ENCODE measurements around the gene MTM1. TPM values are rescaled to one million over a fixed set of nuclear protein-coding genes. Genes with fewer than 3 reads are reported as not detected.
A peak's percentile ranks its signal among the peaks of the same experiment; 100 is the strongest.

MTM1 gene
- total RNA-seq, 4 donors from 2014 or later, result 16.3 to 50.0 (median 22.8) TPM

DNA sequence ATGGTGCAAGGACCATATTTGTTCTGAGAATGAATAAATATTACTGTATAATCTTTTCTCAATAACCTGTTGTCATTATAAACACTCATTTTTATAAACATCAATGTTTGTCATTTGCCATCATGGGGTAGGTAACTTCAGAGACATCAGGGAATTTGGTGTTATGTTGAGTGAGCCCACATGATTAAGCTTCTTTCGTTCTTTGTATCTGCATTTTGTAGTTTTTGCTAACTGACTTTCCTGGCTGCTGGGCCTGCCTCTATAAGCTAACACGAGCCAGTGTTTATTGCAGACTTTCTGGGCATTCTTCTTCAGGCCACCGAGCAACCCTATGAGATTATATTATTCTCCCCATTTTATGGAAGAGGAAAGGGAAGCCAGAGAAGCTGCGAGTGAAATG is 76.0 kb downstream of the MTM1 start:
- WGBS, 2 donors, result 94 to 97% methylated on average over 4 of the region's 4 CpGs
- H3K9me3 ChIP-seq, result no peaks in the 10 kb centered on the region
- DNase-seq, result no peak
- H3K27ac ChIP-seq, result no peak overlapping the region
- no peak overlapping the region for H3K4me3 ChIP-seq (replicated peaks in 1 of 3)
- intact Hi-C loops (cut with DNase I), result no loop called here
- peaks cover 0 to 7% of the 10 kb centered on the region in 2 donors for H3K36me3 ChIP-seq
- no peaks in the 10 kb centered on the region for H3K27me3 ChIP-seq
- H3K4me1 ChIP-seq, result no peaks in the 10 kb centered on the region
- TF ChIP-seq POLR2A (IDR thresholded peaks at IDR 0.05), result no peak
- TF ChIP-seq, protein P1, sequence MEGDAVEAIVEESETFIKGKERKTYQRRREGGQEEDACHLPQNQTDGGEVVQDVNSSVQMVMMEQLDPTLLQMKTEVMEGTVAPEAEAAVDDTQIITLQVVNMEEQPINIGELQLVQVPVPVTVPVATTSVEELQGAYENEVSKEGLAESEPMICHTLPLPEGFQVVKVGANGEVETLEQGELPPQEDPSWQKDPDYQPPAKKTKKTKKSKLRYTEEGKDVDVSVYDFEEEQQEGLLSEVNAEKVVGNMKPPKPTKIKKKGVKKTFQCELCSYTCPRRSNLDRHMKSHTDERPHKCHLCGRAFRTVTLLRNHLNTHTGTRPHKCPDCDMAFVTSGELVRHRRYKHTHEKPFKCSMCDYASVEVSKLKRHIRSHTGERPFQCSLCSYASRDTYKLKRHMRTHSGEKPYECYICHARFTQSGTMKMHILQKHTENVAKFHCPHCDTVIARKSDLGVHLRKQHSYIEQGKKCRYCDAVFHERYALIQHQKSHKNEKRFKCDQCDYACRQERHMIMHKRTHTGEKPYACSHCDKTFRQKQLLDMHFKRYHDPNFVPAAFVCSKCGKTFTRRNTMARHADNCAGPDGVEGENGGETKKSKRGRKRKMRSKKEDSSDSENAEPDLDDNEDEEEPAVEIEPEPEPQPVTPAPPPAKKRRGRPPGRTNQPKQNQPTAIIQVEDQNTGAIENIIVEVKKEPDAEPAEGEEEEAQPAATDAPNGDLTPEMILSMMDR (IDR thresholded peaks at IDR 0.05), result no peak

DNA sequence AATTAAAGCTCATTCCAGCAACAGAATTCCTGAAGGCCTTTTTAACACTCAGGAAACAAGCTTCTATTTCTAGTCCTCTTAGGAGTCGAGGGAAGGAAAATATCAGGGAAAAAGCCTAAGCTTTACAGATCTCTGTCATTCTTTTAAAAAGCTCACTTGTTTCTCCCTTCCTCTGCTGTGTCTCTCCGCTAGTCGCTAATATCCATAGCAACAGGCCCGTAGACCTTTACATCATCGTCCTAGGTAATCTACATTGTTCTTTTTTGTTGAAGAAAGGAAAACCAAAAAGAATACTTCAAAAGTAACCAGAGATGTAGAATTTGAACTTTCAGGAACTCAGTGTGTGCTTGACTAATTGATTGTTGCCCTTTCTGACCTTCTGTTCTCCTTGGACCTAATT is 78.9 kb downstream of the MTM1 start:
- no peak for DNase-seq
- Histone ChIP-seq H3K27me3 (no peaks in the 10 kb centered on the region), H3K4me1 (no peaks in the 10 kb centered on the region), H3K27ac (no peak overlapping the region), H3K4me3 (replicated peaks in 1 of 3) (no peak overlapping the region), H3K9me3 (no peaks in the 10 kb centered on the region), H3K36me3 (no peaks in the 10 kb centered on the region)
- TF ChIP-seq POLR2A (IDR thresholded peaks at IDR 0.05), result no peak
- TF ChIP-seq, protein P1 (IDR thresholded peaks at IDR 0.05), result no peak
- WGBS, 2 donors, result 83% methylated on average over 5 of the region's 5 CpGs
- intact Hi-C loops (cut with DNase I), result no loop called here

DNA sequence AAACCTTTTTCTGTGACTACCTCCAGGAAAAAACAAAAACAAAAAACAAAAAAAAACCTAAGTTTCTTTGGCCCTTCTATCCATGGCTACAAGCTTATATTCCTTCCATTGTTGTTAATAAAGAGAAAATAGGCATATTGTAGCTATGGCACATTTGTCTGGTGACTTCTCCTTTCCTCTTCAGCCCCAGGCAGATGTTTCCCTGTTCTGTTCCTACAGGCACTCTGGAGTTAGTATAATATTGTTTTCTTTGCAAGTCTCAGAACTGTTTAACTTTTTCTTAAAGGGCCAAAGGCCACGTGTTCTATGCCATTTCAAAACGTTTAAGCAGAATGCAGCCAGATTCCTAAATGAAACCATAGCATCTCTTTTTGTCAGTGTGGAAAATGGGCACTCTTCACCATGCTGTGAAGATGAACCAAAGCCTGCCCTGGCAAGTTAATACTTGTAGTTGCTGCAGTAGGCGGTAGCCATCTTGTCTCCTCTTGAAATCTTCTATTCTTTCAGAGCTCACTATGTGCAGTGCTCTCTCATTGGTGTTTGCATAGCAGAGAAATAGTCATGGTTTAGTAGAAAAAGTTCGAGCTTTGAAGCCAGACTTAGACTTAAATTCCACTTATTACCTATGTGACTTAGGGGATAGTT is 80.0 kb downstream of the MTM1 start:
- no peak overlapping the region for H3K4me3 ChIP-seq (replicated peaks in 1 of 3)
- H3K4me1 ChIP-seq, result no peaks in the 10 kb centered on the region
- DNase-seq, result no peak
- intact Hi-C loops (cut with DNase I), result no loop called here
- WGBS, 2 donors, result 69 to 72% methylated on average over 4 of the region's 4 CpGs
- TF ChIP-seq POLR2A (IDR thresholded peaks at IDR 0.05), result no peak
- TF ChIP-seq, protein P1 (IDR thresholded peaks at IDR 0.05), result no peak
- no peaks in the 10 kb centered on the region for H3K27me3 ChIP-seq
- H3K27ac ChIP-seq, result no peak overlapping the region
- H3K9me3 ChIP-seq, result no peaks in the 10 kb centered on the region
- H3K36me3 ChIP-seq, result no peaks in the 10 kb centered on the region

DNA sequence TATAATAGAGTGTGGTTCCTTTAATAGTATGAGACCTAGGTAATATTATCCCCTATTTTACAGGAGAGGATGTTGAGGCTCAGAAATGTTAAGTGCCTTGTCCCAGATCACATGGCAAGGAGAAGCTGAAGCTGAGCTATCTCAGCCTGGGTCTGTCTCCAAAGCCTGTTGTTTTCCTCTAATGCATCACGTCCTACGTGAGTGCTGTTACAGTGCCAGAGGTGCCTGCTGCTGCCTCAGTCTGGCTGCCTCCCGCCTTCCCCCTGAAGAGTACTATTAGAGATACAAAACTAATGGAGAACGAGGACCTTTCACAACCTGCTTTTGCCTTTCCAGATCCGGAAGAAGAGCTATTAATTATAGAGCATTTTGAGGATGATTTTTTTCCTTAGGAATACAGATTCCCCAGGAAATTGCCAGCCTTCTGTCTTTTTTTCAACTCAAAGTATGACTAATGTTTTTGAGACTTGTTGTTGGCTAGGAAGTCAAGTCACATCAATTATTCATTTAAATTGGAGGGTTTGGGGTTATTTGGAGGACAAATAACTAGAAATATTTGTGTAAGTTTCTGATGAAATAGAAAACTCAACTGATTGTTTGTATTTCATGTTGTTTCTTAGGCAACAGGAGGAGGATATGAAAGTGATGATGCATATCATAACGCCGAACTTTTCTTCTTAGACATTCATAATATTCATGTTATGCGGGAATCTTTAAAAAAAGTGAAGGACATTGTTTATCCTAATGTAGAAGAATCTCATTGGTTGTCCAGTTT is 80.9 kb downstream of the MTM1 start:
- intact Hi-C loops (cut with DNase I), result no loop called here
- no peaks in the 10 kb centered on the region for H3K27me3 ChIP-seq
- no peaks in the 10 kb centered on the region for H3K9me3 ChIP-seq
- H3K4me1 ChIP-seq, result no peaks in the 10 kb centered on the region
- H3K27ac ChIP-seq, result no peak overlapping the region
- WGBS, 2 donors, result 67 to 74% methylated on average over 6 to 8 of the region's 8 CpGs
- no peak overlapping the region for H3K4me3 ChIP-seq (replicated peaks in 1 of 3)
- TF ChIP-seq, protein P1 (IDR thresholded peaks at IDR 0.05), result no peak
- TF ChIP-seq POLR2A (IDR thresholded peaks at IDR 0.05), result no peak
- no peaks in the 10 kb centered on the region for H3K36me3 ChIP-seq
- DNase-seq, result peak; percentile 6 to 25

DNA sequence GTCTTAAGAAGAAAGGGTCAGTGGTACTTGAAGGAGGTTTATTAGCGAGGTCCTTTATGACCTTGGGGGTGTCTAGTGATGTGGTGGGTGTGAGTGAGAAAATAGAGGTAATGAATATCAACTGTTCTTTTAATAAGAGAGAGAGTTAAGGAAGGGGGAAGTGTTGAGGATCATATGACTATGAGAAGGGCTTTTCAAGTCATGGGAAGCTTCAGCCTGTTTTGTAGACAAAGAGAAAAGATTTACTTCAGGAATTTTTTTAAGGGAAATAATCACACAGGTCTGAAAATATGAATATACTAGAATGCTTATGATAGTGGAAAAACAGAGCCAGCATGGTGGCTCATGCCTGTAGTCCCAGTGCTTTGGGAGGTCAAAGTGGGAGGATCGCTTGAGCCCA is 83.5 kb downstream of the MTM1 start:
- TF ChIP-seq POLR2A (IDR thresholded peaks at IDR 0.05), result no peak
- TF ChIP-seq, protein P1 (IDR thresholded peaks at IDR 0.05), result no peak

More for the DNA sequence above, 83.5 kb downstream of the MTM1 start:
- H3K9me3 ChIP-seq, result no peaks in the 10 kb centered on the region
- WGBS, 2 donors, result 98 to 100% methylated on average over 2 of the region's 2 CpGs
- no peaks in the 10 kb centered on the region for H3K36me3 ChIP-seq
- H3K4me1 ChIP-seq, result no peaks in the 10 kb centered on the region
- intact Hi-C loops (cut with DNase I), result no loop called here
- H3K4me3 ChIP-seq (replicated peaks in 1 of 3), result no peak overlapping the region
- DNase-seq, result no peak
- H3K27me3 ChIP-seq, result no peaks in the 10 kb centered on the region
- H3K27ac ChIP-seq, result no peak overlapping the region
